GM10266 (cell line): Measurements from ENCODE around the gene MLC1.

Source experiments
- DNase-seq: peaks from one replicate; pipeline ENCODE4 v3.0.0; 2012; ENCODE audit errors: extremely low spot score
- TF ChIP-seq, protein P1 (sequence below): IDR thresholded peaks from 2 replicates; pipeline ENCODE4 v1.5.1; 2012; ENCODE audit warnings: mild to moderate bottlenecking, low read depth; ENCODE audit not compliant: control insufficient read depth, insufficient read depth; ENCODE audit errors: missing control alignments

Gene MLC1

DNA sequence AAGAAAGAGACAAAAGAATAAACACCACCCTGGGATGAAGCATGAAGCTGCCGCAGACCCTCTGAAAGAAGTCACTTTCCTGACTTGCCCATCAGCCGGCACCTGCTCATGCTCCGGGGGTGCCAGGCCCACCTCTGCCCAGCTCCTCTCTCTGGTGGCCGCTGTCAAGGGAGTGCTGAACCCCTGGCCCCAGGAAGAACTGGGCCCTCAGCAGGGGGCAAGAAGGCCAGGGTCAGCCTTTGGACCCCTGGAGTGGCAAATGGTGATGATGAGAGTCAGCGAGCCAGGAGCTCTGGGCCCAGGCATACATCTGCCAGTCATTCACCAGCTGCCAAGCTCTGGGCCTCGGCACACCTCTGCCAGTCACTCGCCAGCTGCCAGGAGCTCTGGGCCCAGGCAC is 44.5 kb downstream of the MLC1 start:
- TF ChIP-seq, protein P1, sequence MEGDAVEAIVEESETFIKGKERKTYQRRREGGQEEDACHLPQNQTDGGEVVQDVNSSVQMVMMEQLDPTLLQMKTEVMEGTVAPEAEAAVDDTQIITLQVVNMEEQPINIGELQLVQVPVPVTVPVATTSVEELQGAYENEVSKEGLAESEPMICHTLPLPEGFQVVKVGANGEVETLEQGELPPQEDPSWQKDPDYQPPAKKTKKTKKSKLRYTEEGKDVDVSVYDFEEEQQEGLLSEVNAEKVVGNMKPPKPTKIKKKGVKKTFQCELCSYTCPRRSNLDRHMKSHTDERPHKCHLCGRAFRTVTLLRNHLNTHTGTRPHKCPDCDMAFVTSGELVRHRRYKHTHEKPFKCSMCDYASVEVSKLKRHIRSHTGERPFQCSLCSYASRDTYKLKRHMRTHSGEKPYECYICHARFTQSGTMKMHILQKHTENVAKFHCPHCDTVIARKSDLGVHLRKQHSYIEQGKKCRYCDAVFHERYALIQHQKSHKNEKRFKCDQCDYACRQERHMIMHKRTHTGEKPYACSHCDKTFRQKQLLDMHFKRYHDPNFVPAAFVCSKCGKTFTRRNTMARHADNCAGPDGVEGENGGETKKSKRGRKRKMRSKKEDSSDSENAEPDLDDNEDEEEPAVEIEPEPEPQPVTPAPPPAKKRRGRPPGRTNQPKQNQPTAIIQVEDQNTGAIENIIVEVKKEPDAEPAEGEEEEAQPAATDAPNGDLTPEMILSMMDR = no peak
- no peak for DNase-seq

DNA sequence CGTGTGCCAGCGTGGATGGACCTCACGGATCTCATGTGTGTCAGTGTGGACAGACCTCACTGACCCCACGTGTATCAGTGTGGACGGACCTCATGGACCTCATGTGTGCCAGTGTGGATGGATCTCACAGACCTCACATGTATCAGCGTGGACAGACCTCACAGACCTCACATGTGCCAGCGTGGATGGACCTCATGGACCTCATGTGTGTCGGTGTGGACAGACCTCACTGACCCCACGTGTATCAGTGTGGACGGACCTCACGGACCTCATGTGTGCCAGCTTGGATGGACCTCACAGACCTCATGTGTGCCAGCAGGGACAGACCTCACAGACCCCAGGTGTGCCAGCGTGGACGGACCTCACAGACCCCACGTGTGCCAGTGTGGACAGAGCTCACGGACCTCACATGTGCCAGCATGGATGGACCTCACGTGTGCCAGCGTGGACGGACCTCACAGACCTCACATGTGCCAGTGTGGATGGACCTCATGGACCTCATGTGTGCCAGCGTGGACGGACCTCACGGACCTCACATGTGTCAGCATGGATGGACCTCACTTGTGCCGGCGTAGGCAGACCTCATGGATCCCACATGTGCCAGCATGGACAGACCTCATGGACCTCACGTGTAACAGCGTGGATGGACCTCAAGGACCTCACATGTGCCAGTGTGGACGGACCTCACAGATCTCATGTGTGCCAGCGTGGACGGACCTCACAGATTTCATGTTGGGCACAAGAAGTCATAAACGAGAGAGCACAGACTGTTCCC is 45.4 kb downstream of the MLC1 start:
- no peak for DNase-seq
- TF ChIP-seq, protein P1 = no peak

DNA sequence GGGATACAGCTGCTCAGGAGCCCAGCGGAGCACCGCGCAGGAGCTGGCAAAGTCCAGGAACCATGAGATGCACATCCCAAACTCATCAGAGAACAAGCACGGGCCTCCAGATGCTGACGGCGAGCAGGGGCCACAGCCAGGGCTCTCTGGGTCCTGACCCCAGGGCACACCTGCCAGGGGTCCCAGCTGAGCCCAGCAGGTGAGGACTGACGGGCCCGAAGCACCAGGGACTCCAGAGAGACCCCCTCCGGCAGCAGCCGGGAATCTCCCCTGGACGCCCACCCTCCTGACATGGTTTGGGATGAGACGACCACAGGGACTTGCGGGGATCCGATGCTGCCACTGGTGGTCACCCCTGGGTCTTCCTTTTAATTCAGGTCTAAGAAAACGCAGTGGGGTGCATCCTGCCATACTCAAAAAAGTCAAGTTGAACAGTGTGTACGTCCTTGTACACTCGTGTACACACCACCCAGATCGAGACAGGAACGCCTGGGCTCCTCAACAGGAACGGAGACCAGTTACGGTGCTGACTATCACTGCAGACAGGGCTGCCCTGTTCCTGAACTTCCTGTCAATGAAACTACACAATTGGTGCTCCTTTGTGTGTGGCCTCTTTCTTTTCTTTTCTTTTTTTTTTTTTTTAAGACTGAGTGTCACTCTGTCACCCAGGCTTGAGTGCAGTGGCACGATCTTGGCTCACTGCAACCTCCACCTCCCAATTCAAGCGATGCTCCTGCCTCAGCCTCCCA is 49.1 kb downstream of the MLC1 start:
- TF ChIP-seq, protein P1 = no peak
- no peak for DNase-seq

DNA sequence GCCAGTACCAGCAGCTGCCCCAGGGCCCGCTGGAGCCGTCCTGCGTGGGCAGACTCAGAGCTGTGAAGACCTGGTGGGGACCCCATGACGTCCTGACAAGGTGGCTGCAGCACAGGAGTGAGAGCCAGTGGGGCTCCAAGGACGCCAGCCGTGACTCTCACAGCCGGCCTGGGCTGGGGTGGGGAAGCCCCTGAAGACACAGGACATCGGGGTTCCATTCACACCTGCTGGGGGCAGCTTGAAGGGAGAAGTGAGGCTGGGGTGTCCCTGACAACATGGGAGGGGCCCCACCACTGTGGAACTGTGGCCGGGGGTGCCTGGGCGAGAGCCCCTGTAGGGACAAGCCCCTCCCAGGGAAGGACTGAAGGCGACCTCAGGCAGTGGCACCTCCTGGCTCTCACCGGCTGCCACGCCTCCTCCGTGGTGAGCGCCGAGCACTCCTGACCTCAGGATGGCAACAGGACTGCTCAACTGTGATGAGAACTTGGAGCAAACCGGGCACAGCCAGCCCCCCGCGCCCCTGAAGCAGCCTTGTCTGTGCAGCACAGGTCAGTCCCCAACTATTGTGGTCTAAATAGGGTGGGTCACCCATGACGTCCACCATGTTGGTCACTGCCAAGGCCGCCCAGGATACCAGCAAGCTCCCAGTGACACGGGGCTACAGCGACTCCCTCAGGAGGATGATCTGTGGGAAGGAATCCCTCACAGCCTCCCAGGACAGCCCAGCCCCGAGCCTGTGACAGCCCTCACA is 49.9 kb downstream of the MLC1 start:
- DNase-seq = no peak
- TF ChIP-seq, protein P1 = no peak

DNA sequence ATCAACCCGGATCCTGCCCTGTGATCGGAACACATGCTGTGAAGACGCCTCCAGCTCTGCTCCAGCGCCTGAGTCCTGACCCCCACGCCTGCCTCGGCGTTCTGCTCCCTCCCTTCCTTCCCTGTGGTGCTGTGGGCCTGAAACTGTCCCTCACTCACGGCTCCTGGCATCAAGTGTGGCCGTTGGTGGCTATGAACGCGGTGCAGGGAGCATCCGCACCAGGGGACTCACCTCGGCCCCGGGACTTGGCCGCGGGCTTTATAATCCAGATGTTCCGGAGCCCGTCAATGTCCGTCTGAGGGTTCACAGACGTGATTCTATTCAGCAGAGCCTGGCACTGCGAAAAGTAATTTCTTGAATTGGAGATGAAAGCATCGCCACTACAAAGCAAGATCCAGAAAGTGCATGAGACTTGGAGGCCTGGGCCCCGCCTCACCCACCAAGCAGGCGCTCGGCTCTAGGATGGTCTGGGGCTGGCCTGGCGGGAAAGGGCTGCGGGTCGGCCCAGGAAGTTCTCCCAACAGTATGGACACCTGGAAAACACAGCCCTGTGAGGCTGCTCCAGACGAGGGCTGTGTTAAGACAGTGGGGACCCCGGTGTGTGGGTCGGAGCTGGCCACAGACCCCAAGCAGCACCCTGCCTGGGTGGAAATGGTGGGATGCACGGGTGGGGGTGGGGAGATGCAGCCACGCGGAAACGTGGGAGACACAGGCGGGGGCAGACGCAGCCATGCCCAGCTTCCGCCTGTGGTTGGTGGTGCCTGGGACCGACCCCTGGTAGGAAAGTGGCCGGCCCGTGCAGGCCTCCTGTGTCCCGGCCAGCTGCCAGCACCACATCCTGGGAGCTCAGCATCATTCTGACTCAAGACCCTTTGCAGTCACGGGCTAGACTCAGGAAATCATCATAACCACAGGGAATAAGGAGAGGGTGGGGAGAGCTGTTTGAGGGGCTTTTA is 50.8 kb downstream of the MLC1 start:
- TF ChIP-seq, protein P1 = no peak
- no peak for DNase-seq

DNA sequence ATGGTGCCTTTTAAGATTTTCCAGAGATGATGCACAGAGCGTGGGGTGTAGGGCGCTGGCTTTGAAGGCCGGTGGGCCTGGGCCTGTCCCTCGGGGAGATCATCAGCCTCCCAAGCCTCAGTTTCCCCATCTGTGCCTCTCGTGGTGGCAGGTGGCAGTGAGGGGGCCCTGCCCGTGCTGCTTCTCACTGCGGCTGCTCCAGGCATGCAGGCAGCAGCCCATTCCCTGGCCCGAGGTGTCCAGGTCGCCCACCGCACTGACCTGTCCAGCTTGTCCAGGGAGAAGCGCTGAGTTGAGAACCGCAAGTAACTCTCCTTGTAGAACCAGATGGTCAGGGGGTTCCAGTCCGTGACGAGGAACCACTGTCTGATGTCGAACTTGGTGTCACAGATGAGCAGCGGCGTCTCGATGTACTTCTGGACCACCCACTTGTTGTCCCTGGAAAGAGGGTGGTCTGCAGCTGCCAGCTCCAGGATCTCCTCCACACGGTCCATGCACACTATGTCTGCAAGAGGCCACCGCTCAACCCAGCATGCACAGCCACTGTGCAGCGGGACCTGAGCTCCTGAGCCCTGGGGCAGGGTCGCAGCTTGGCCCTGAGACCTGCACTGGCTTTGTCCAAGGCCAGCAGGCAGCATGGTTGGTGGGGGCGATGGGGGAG is 52.2 kb downstream of the MLC1 start:
- TF ChIP-seq, protein P1 = no peak
- DNase-seq = no peak
